K562 (cell line): ENCODE data around the gene PREX1. TPM values are rescaled to one million over a fixed set of nuclear protein-coding genes. Genes with fewer than 3 reads are reported as not detected.
A peak's percentile ranks its signal among the peaks of the same experiment; 100 is the strongest.

Experiments used
- ARID1B ChIP-seq: fragments of 450-650 bp; IDR thresholded peaks from 2 replicates; pipeline ENCODE4 v1.6.1; 2016; ENCODE audit warnings: antibody characterized with exemption, mild to moderate bottlenecking, inconsistent platforms
- ATF3 ChIP-seq, 2 experiments: fragments of 450-650 bp in 1 of 2; sonication (generic) in 1 of 2; formaldehyde crosslinking in 1 of 2; IDR thresholded peaks in 1 of 2; conservative IDR thresholded peaks in 1 of 2; 2 replicates each; pipeline versions ENCODE4 v1.6.1 to v1.8.1; 2016 to 2023; ENCODE audit warnings: mild to moderate bottlenecking in 2 of 2, moderate library complexity in 2 of 2, inconsistent platforms in 1 of 2, missing genetic modification reagents in 1 of 2
- ATF7 ChIP-seq: fragments of 450-650 bp; IDR thresholded peaks from 2 replicates; pipeline ENCODE4 v1.7.1; 2014; ENCODE audit warnings: mild to moderate bottlenecking, moderate library complexity
- CTBP1 ChIP-seq: fragments of 450-650 bp; IDR thresholded peaks from 2 replicates; pipeline ENCODE4 v1.6.1; 2016; ENCODE audit warnings: borderline replicate concordance
- DPF2 ChIP-seq: fragments of 450-650 bp; IDR thresholded peaks from 2 replicates; pipeline ENCODE4 v1.6.1; 2016
- ESRRA ChIP-seq: fragments of 450-650 bp; IDR thresholded peaks from 2 replicates; pipeline ENCODE4 v1.6.1; 2014; ENCODE audit warnings: low read depth, mild to moderate bottlenecking, moderate library complexity, borderline replicate concordance
- ID3 ChIP-seq, 2 experiments: fragments of 250-450 bp in 1 of 2; fragments of 450-650 bp in 1 of 2; sonication (Bioruptor Pico) in 1 of 2; IDR thresholded peaks; 2 replicates each; pipeline versions ENCODE4 v1.6.1 to v1.8.0; 2016 to 2021; ENCODE audit warnings: mild to moderate bottlenecking in 2 of 2, moderate library complexity in 2 of 2, missing compliant biosample characterization in 1 of 2, missing genetic modification characterization in 1 of 2
- L3MBTL2 ChIP-seq: fragments of 450-650 bp; IDR thresholded peaks from 2 replicates; pipeline ENCODE4 v1.6.1; 2016; ENCODE audit warnings: mild to moderate bottlenecking, moderate library complexity
- LCOR ChIP-seq: sonication (generic); formaldehyde crosslinking; IDR thresholded peaks from 2 replicates; pipeline ENCODE4 v1.8.0; 2022; ENCODE audit warnings: mild to moderate bottlenecking, missing genetic modification reagents
- LEF1 ChIP-seq: fragments of 450-650 bp; IDR thresholded peaks from 2 replicates; pipeline ENCODE4 v1.6.1; 2016; ENCODE audit warnings: mild to moderate bottlenecking
- PRDM10 ChIP-seq: fragments of 450-650 bp; IDR thresholded peaks from 2 replicates; pipeline ENCODE4 v1.6.1; 2018; ENCODE audit not compliant: partially characterized antibody
- RBBP5 ChIP-seq: fragments of 200-600 bp; sonication (generic); IDR thresholded peaks from 2 replicates; pipeline ENCODE4 v1.6.1; 2012; ENCODE audit warnings: borderline replicate concordance, mild to moderate bottlenecking, low read length, control low read depth, inconsistent platforms; ENCODE audit not compliant: insufficient read depth, poor library complexity, severe bottlenecking
- SMARCA4 ChIP-seq: fragments of 450-650 bp; IDR thresholded peaks from 2 replicates; pipeline ENCODE4 v1.6.1; 2016
- SMARCE1 ChIP-seq: fragments of 450-650 bp; IDR thresholded peaks from 2 replicates; pipeline ENCODE4 v1.7.1; 2016; ENCODE audit warnings: mild to moderate bottlenecking
- TEAD4 ChIP-seq, 2 experiments: sonication (generic) in 1 of 2; formaldehyde crosslinking in 1 of 2; IDR thresholded peaks; 2 replicates each; pipeline versions ENCODE4 v1.6.1 to v1.8.0; 2012 to 2022; ENCODE audit warnings: borderline replicate concordance in 1 of 2, inconsistent platforms in 1 of 2, low read length in 1 of 2, mild to moderate bottlenecking in 1 of 2, missing genetic modification reagents in 1 of 2
- ZNF232 ChIP-seq: sonication (generic); formaldehyde crosslinking; IDR thresholded peaks from 2 replicates; pipeline ENCODE4 v1.8.0; 2022; ENCODE audit warnings: mild to moderate bottlenecking, missing genetic modification reagents
- ZNF277 ChIP-seq: fragments of 250-450 bp; sonication (Bioruptor Pico); IDR thresholded peaks from 2 replicates; pipeline ENCODE4 v1.8.0; 2022; ENCODE audit warnings: inconsistent platforms, mild to moderate bottlenecking, moderate library complexity, borderline replicate concordance
- ZNF354B ChIP-seq: fragments of 250-450 bp; sonication (Bioruptor Pico); IDR thresholded peaks from 2 replicates; pipeline ENCODE4 v1.4.0; 2020
- ZNF431 ChIP-seq: sonication (generic); formaldehyde crosslinking; IDR thresholded peaks from 2 replicates; pipeline ENCODE4 v1.8.0; 2022; ENCODE audit warnings: mild to moderate bottlenecking, missing genetic modification reagents
- ZNF551 ChIP-seq: fragments of 250-450 bp; sonication (Bioruptor Pico); IDR thresholded peaks from 2 replicates; pipeline ENCODE4 v1.5.0; 2021; ENCODE audit warnings: mild to moderate bottlenecking, moderate library complexity
- polyA plus RNA-seq, 8 experiments: library from polyadenylated mRNA; depleted of rRNA in 4 of 8; stranded (reverse) in 5 of 8; unstranded in 3 of 8; fragments of >200 nt; fragmentation: Nextera tagmentation in 2 of 8; fragmentation: Illumina TruSeq in 1 of 8; extraction: Ambion mirVana in 2 of 8; extraction: Trizol in 1 of 8; gene quantifications; 2 replicates each; pipeline versions ENCODE4 v1.2.1 to v1.2.3, GENCODE V29; 2011 to 2014; ENCODE audit warnings: inconsistent platforms in 1 of 8, missing spikeins in 1 of 8
- total RNA-seq, 7 experiments: library from RNA; depleted of rRNA in 6 of 7; stranded (reverse); fragments of >200 nt in 6 of 7; fragmentation: Illumina TruSeq in 2 of 7; extraction: Trizol in 2 of 7; gene quantifications; 2 replicates each; pipeline versions ENCODE4 v1.2.1 to v1.2.3, GENCODE V29; 2011 to 2021; ENCODE audit warnings: low replicate concordance in 1 of 7

Gene PREX1
- total and polyA plus RNA-seq, 9 of the 15 experiments (the other 6 are each of a cell fraction or from before 2014, with no cell fraction given) = 0.37 to 10.4 (median 4.8) TPM

GRCh38 chr20:48787861-48788375 lies 39.9 kb downstream of the PREX1 start (continued):
- TF ChIP-seq ATF3 (IDR thresholded peaks at IDR 0.05) (peak; percentile 93), ATF3 (CRISPR knock-in tag; conservative IDR thresholded peaks at IDR 0.05) (no peak), ZNF551 (CRISPR knock-in tag) (no peak), ATF7 (peak; percentile 63), ZNF232 (no peak), ZNF354B (CRISPR knock-in tag) (no peak), LCOR (peak; percentile 73; the same call in 1 of the 2 replicates), SMARCE1 (peak; percentile 51; the same call in 1 of the 2 replicates), ID3 (CRISPR knock-in tag; IDR thresholded peaks at IDR 0.05) (no peak), ID3 (tag; IDR thresholded peaks at IDR 0.05) (peak; percentile 47; the same call in 1 of the 2 replicates), RBBP5 (peak; percentile 29), PRDM10 (peak; percentile 19), DPF2 (0 out of 2 replicates have a peak, but pooled peaks have one; percentile 13), LEF1 (peak; percentile 26; the same call in 1 of the 2 replicates), ZNF431 (0 out of 2 replicates have a peak, but pooled peaks have one; percentile 12), TEAD4 (IDR thresholded peaks at IDR 0.05; ENCODE audit: low read length) (peak; percentile 40; the same call in 1 of the 2 replicates), TEAD4 (CRISPR knock-in tag; IDR thresholded peaks at IDR 0.05; ENCODE audit: borderline replicate concordance) (no peak), CTBP1 (peak; percentile 62; the same call in 1 of the 2 replicates), L3MBTL2 (peak; percentile 59; the same call in 1 of the 2 replicates), ARID1B (peak; percentile 34; the same call in 1 of the 2 replicates), ZNF277 (CRISPR knock-in tag) (no peak), SMARCA4 (peak; percentile 32; the same call in 1 of the 2 replicates), ESRRA (peak; percentile 74; the same call in 1 of the 2 replicates)
